HepG2 (cell line): ENCODE results near the gene SRP14. TPM values are rescaled to one million over a fixed set of nuclear protein-coding genes. Genes with fewer than 3 reads are reported as not detected.
A peak's percentile ranks its signal among the peaks of the same experiment; 100 is the strongest.

ENCODE experiments used
- CENPT ChIP-seq: sonication (generic); formaldehyde crosslinking; IDR thresholded peaks from 2 replicates; pipeline ENCODE4 v1.8.0; 2022; ENCODE audit warnings: low read depth, mild to moderate bottlenecking, moderate library complexity, missing genetic modification reagents
- GFI1 ChIP-seq: sonication (generic); formaldehyde crosslinking; IDR thresholded peaks from 2 replicates; pipeline ENCODE4 v1.5.0; 2020; ENCODE audit warnings: missing genetic modification reagents, mild to moderate bottlenecking, borderline replicate concordance
- MED1 ChIP-seq: sonication (generic); formaldehyde crosslinking; IDR thresholded peaks from 2 replicates; pipeline ENCODE4 v1.4.0; 2020; ENCODE audit warnings: missing genetic modification reagents
- NFRKB ChIP-seq: fragments of 450-650 bp; IDR thresholded peaks from 2 replicates; pipeline ENCODE4 v1.6.1; 2017
- STAG1 ChIP-seq: sonication (generic); formaldehyde crosslinking; IDR thresholded peaks from 2 replicates; pipeline ENCODE4 v1.4.0; 2020; ENCODE audit warnings: missing genetic modification reagents
- SYNCRIP ChIP-seq: fragments of 200-400 bp; formaldehyde crosslinking; IDR thresholded peaks from 2 replicates; pipeline ENCODE4 v1.6.1; 2018; ENCODE audit warnings: mild to moderate bottlenecking, low read depth, low read length; ENCODE audit not compliant: insufficient read depth
- ZNF253 ChIP-seq: sonication (generic); formaldehyde crosslinking; IDR thresholded peaks from 2 replicates; pipeline ENCODE4 v1.8.0; 2022; ENCODE audit warnings: mild to moderate bottlenecking, missing genetic modification reagents, borderline replicate concordance
- ZNF317 ChIP-seq: sonication (generic); formaldehyde crosslinking; IDR thresholded peaks from 2 replicates; pipeline ENCODE4 v1.5.0; 2020; ENCODE audit warnings: mild to moderate bottlenecking, missing genetic modification reagents
- ZNF703 ChIP-seq: sonication (generic); formaldehyde crosslinking; IDR thresholded peaks from 2 replicates; pipeline ENCODE4 v1.5.1; 2020; ENCODE audit warnings: missing genetic modification reagents, mild to moderate bottlenecking, moderate library complexity, borderline replicate concordance
- polyA plus RNA-seq, 8 experiments: library from polyadenylated mRNA; depleted of rRNA in 3 of 8; stranded (reverse) in 7 of 8; unstranded in 1 of 8; fragments of >200 nt; fragmentation: Illumina TruSeq in 4 of 8; extraction: Trizol in 4 of 8; gene quantifications; 2 replicates each; pipeline versions ENCODE4 v1.2.1 to v1.2.3, GENCODE V29; 2011 to 2016; ENCODE audit warnings: low read depth in 4 of 8, missing spikeins in 1 of 8, mixed read lengths in 1 of 8; ENCODE audit not compliant: insufficient read depth in 1 of 8
- total RNA-seq, 5 experiments: library from RNA; depleted of rRNA; stranded (reverse); fragments of >200 nt; fragmentation: Illumina TruSeq; extraction: Trizol; gene quantifications; 2 replicates each; pipeline ENCODE4 v1.2.3, GENCODE V29; 2016; ENCODE audit warnings: low read depth in 1 of 5
- TF ChIP-seq, protein P1 (sequence below): sonication (generic); formaldehyde crosslinking; IDR thresholded peaks from 2 replicates; pipeline ENCODE4 v1.4.0; 2020; ENCODE audit warnings: missing genetic modification reagents
- TF ChIP-seq, protein P2 (sequence below): sonication (generic); formaldehyde crosslinking; IDR thresholded peaks from 2 replicates; pipeline ENCODE4 v1.5.1; 2020; ENCODE audit warnings: mild to moderate bottlenecking, missing genetic modification reagents, borderline replicate concordance
- TF ChIP-seq, protein P3 (sequence below): sonication (generic); formaldehyde crosslinking; IDR thresholded peaks from 2 replicates; pipeline ENCODE4 v1.8.0; 2022; ENCODE audit warnings: low read depth, missing genetic modification reagents
- TF ChIP-seq, protein P4 (sequence below): sonication (generic); formaldehyde crosslinking; IDR thresholded peaks from 2 replicates; pipeline ENCODE4 v1.4.0; 2020; ENCODE audit warnings: missing genetic modification reagents, borderline replicate concordance

The SRP14 gene
- total and polyA plus RNA-seq, 2 of the 13 experiments (the other 11 are each of a cell fraction or from before 2014, with no cell fraction given) = 208 to 356 TPM

DNA sequence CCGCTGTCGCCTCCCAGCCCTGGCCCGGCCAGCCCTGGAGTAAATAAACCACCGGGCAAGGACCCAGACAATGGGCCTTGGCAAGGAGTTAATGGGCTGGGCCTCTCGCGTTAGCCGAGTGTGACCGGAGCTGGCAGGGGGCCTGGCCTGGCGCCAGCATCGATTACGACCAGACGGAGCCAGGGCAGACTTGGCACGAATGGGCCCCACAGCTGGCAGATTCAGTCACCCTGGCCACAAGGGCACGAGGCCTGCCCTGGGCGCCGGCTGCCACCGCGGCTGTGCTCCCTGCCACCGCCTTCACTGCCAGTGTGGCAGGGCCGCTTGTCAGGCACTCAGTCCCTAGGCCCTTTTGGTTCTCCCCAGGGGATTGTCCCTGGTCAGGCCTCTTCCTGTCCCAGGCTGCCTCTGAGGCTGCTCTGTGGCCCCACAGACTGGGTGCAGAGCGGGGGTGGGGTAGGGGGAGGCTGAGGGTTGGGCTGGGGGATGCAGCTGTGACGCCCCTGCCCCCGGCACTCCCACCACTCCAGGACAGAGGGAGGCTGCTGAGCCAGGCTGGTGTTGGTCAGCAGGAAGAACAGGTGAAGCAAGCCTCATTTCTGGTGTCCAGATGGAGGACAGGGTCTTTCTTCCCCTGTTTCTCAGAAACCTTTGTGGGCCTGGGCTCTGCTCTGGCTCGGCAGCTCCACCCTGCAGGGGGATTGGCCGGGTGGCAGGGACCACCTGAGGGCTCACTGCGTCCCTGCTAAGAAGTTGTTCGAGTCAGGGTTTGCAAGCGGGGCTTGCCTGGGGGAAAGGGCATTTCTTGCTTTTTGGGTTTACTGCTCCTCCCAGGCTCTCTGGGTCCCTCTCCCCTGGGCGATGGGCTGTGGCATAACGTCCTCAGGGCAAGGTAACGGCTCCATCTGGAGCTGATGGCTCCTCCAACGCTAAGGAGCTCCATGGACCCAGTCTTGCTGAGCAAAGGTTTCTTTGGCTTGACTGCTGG, 30.5 kb upstream of the SRP14 start (continued):
- TF ChIP-seq ZNF253 (CRISPR knock-in tag) = no peak
- TF ChIP-seq, protein P1, sequence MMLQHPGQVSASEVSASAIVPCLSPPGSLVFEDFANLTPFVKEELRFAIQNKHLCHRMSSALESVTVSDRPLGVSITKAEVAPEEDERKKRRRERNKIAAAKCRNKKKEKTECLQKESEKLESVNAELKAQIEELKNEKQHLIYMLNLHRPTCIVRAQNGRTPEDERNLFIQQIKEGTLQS (CRISPR knock-in tag) = no peak
- TF ChIP-seq SYNCRIP = no peak
- TF ChIP-seq, protein P2, sequence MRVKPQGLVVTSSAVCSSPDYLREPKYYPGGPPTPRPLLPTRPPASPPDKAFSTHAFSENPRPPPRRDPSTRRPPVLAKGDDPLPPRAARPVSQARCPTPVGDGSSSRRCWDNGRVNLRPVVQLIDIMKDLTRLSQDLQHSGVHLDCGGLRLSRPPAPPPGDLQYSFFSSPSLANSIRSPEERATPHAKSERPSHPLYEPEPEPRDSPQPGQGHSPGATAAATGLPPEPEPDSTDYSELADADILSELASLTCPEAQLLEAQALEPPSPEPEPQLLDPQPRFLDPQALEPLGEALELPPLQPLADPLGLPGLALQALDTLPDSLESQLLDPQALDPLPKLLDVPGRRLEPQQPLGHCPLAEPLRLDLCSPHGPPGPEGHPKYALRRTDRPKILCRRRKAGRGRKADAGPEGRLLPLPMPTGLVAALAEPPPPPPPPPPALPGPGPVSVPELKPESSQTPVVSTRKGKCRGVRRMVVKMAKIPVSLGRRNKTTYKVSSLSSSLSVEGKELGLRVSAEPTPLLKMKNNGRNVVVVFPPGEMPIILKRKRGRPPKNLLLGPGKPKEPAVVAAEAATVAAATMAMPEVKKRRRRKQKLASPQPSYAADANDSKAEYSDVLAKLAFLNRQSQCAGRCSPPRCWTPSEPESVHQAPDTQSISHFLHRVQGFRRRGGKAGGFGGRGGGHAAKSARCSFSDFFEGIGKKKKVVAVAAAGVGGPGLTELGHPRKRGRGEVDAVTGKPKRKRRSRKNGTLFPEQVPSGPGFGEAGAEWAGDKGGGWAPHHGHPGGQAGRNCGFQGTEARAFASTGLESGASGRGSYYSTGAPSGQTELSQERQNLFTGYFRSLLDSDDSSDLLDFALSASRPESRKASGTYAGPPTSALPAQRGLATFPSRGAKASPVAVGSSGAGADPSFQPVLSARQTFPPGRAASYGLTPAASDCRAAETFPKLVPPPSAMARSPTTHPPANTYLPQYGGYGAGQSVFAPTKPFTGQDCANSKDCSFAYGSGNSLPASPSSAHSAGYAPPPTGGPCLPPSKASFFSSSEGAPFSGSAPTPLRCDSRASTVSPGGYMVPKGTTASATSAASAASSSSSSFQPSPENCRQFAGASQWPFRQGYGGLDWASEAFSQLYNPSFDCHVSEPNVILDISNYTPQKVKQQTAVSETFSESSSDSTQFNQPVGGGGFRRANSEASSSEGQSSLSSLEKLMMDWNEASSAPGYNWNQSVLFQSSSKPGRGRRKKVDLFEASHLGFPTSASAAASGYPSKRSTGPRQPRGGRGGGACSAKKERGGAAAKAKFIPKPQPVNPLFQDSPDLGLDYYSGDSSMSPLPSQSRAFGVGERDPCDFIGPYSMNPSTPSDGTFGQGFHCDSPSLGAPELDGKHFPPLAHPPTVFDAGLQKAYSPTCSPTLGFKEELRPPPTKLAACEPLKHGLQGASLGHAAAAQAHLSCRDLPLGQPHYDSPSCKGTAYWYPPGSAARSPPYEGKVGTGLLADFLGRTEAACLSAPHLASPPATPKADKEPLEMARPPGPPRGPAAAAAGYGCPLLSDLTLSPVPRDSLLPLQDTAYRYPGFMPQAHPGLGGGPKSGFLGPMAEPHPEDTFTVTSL (CRISPR knock-in tag) = no peak
- peak; percentile 51 for TF ChIP-seq MED1 (CRISPR knock-in tag)
- no peak; the same call in 1 of the 2 replicates for TF ChIP-seq STAG1 (CRISPR knock-in tag)
- TF ChIP-seq ZNF703 (CRISPR knock-in tag) = no peak
- no peak for TF ChIP-seq NFRKB
- no peak for TF ChIP-seq ZNF317
- no peak for TF ChIP-seq CENPT (CRISPR knock-in tag)
- TF ChIP-seq, protein P3, sequence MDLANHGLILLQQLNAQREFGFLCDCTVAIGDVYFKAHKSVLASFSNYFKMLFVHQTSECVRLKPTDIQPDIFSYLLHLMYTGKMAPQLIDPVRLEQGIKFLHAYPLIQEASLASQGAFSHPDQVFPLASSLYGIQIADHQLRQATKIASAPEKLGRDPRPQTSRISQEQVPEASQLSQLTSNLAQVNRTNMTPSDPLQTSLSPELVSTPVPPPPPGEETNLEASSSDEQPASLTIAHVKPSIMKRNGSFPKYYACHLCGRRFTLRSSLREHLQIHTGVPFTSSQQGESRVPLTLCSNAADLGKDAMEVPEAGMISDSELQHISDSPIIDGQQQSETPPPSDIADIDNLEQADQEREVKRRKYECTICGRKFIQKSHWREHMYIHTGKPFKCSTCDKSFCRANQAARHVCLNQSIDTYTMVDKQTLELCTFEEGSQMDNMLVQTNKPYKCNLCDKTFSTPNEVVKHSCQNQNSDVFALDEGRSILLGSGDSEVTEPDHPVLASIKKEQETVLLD (CRISPR knock-in tag) = no peak
- TF ChIP-seq, protein P4, sequence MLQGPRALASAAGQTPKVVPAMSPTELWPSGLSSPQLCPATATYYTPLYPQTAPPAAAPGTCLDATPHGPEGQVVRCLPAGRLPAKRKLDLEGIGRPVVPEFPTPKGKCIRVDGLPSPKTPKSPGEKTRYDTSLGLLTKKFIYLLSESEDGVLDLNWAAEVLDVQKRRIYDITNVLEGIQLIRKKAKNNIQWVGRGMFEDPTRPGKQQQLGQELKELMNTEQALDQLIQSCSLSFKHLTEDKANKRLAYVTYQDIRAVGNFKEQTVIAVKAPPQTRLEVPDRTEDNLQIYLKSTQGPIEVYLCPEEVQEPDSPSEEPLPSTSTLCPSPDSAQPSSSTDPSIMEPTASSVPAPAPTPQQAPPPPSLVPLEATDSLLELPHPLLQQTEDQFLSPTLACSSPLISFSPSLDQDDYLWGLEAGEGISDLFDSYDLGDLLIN (CRISPR knock-in tag) = no peak
- no peak for TF ChIP-seq GFI1
